ENCODE data around the gene ANKRD29. TPM values are rescaled to one million over a fixed set of nuclear protein-coding genes. Genes with fewer than 3 reads are reported as not detected.

ANKRD29 gene
- total RNA-seq, 2 experiments from 2014 or later, result not detected

DNA sequence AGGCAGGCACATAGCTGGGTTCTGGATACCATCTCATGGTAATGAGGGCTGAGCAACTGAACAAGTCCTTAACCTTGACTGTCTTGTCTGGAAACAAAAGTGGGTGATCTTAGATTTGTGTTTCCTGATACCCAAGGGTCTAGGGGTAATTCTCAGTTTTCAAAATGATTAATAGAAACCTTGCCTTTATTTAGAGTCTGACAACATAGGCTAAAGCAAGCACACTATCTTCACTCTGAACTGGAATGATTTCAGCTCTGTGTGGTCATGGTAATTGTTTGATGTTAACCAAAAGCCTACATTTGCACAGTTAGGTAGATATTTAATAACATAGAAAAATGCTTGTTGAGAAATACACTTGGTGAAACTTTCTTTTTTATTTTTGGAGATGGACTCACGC lies 19.8 kb upstream of the ANKRD29 start:
- H3K4me3 Mint-ChIP-seq, result no peak overlapping the region
- peaks cover 32% of the 10 kb centered on the region for H3K27me3 Mint-ChIP-seq
- no peaks in the 10 kb centered on the region for H3K36me3 Mint-ChIP-seq (ENCODE audit: low read depth)
- no peak overlapping the region for H3K27ac Mint-ChIP-seq
- ChIA-PET CTCF (interaction anchor here (0.9 kb wide), 1 partner anchor 46 kb away, joined by 3 read pairs; no protein-coding TSS in a partner anchor), POLR2A (interaction anchor here (0.5 kb wide), 1 partner anchor 65 kb away, joined by 3 read pairs; no protein-coding TSS in a partner anchor)
- intact Hi-C loops (cut with micrococcal nuclease), result no loop called here
- DNase-seq (no peak), ATAC-seq (no peak)
- no peaks in the 10 kb centered on the region for H3K4me1 Mint-ChIP-seq (ENCODE audit: low read depth)
- H3K9me3 Mint-ChIP-seq, result peaks cover 1% of the 10 kb centered on the region
- TF ChIP-seq, protein P1, sequence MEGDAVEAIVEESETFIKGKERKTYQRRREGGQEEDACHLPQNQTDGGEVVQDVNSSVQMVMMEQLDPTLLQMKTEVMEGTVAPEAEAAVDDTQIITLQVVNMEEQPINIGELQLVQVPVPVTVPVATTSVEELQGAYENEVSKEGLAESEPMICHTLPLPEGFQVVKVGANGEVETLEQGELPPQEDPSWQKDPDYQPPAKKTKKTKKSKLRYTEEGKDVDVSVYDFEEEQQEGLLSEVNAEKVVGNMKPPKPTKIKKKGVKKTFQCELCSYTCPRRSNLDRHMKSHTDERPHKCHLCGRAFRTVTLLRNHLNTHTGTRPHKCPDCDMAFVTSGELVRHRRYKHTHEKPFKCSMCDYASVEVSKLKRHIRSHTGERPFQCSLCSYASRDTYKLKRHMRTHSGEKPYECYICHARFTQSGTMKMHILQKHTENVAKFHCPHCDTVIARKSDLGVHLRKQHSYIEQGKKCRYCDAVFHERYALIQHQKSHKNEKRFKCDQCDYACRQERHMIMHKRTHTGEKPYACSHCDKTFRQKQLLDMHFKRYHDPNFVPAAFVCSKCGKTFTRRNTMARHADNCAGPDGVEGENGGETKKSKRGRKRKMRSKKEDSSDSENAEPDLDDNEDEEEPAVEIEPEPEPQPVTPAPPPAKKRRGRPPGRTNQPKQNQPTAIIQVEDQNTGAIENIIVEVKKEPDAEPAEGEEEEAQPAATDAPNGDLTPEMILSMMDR (IDR thresholded peaks at IDR 0.05), result no peak

DNA sequence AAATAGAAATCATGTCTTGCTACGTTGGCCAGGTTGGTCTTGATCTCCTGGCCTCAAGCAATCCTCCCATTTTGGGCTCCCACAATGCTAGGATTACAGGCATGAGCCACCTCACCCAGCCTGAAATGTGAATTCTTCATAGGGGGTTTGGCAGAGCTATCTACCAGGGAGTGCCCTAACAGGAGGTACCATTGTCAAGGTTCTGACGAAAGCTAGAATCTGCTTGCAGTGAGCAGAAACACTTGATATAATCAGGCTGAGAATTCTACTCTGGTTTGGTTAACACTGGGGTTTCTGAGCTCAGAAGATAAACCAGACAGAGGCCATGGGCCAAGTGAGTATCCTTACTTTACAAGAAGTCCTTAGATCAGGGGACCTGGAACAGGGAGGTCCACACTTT lies 19.3 kb upstream of the ANKRD29 start:
- Mint-ChIP-seq H3K27me3 (peaks cover 31% of the 10 kb centered on the region), H3K4me3 (no peak overlapping the region), H3K9me3 (peaks cover 1% of the 10 kb centered on the region), H3K36me3 (ENCODE audit: low read depth) (no peaks in the 10 kb centered on the region), H3K27ac (no peak overlapping the region), H3K4me1 (ENCODE audit: low read depth) (no peaks in the 10 kb centered on the region)
- TF ChIP-seq, protein P1 (IDR thresholded peaks at IDR 0.05), result no peak
- intact Hi-C loops (cut with micrococcal nuclease), result no loop called here
- POLR2A ChIA-PET, result no interaction called here
- ATAC-seq (no peak), DNase-seq (no peak)
- CTCF ChIA-PET, result interaction anchor here (0.9 kb wide), 1 partner anchor 47 kb away, joined by 3 read pairs; no protein-coding TSS in a partner anchor

DNA sequence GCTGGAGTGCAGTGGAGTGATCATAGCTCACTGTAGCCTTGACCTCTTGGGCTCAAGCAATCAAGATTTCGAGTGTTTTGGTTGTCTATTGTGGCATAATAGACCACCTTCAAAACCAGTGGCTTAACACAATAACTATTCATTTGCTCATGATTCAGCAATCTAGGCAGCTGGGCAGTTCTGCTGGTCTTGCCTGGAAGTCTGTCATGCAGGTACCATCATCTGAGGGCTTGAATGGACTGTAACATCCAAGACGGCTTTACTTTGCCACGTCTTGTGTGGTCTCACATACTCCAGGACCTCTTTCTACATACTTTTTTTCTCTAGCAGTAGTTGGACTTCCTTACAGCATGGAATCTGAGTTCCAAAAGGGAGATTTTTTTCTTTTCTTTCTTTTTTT lies 13.2 kb upstream of the ANKRD29 start:
- CTCF ChIA-PET, result no interaction called here
- H3K9me3 Mint-ChIP-seq, result no peaks in the 10 kb centered on the region

DNA sequence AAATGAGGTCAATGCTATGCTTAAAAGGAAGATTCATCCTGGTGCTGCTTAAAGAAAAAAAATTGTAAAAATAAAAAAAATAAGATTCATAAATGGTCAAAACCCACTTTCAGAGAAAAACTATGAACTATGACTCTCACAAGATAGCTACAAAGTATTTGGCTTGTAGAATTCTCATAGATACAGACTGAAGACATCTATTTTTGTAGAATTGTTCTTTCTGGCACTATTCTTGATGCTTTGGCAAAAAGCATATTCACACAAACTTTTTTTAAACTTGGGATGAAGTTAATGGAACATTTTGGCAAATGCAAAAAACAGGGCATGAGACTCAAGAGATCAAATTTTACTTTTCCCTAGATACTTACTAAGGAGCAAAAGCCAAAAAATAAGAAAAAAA lies 12.5 kb upstream of the ANKRD29 start:
- CTCF ChIA-PET, result no interaction called here
- no peaks in the 10 kb centered on the region for H3K9me3 Mint-ChIP-seq
- H3K36me3 Mint-ChIP-seq (ENCODE audit: low read depth), result no peaks in the 10 kb centered on the region
- H3K27me3 Mint-ChIP-seq, result peaks cover 14% of the 10 kb centered on the region
- POLR2A ChIA-PET, result no interaction called here
- H3K4me1 Mint-ChIP-seq (ENCODE audit: low read depth), result peaks cover 11% of the 10 kb centered on the region
- no peak overlapping the region for H3K4me3 Mint-ChIP-seq
- TF ChIP-seq, protein P1 (IDR thresholded peaks at IDR 0.05), result no peak
- H3K27ac Mint-ChIP-seq, result no peak overlapping the region
- DNase-seq (no peak), ATAC-seq (no peak)
- intact Hi-C loops (cut with micrococcal nuclease), result no loop called here

More for the DNA sequence above, 13.2 kb upstream of the ANKRD29 start:
- Mint-ChIP-seq H3K27ac (no peak overlapping the region), H3K4me3 (no peak overlapping the region), H3K27me3 (peaks cover 18% of the 10 kb centered on the region), H3K36me3 (ENCODE audit: low read depth) (no peaks in the 10 kb centered on the region), H3K4me1 (ENCODE audit: low read depth) (peaks cover 11% of the 10 kb centered on the region)
- POLR2A ChIA-PET, result no interaction called here
- TF ChIP-seq, protein P1 (IDR thresholded peaks at IDR 0.05), result no peak
- no peak for ATAC-seq
- intact Hi-C loops (cut with micrococcal nuclease), result no loop called here
- no peak for DNase-seq

DNA sequence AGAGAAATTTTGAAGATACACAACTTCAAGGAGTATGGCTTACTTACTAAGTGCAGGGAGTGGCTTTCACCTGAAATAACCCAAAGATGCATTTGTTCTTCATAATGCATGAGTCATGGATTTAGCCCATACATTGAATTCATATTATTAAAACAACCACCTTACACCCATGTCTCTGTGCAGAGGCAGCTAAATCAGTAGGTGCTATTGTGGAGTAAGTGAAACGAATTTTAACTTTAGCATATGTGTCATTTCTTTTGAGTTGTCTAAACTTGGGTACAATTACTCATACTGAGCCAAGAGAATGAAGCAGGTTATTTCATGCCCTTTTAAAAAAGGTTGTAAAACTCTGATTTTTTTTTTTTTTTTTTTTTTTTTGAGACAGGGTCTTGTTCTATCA lies 11.0 kb upstream of the ANKRD29 start:
- ATAC-seq, result peak; percentile 90
- CTCF ChIA-PET, result no interaction called here
- intact Hi-C loops (cut with micrococcal nuclease), result no loop called here

More for the DNA sequence above, 11.0 kb upstream of the ANKRD29 start:
- peaks cover 11% of the 10 kb centered on the region for H3K4me1 Mint-ChIP-seq (ENCODE audit: low read depth)
- DNase-seq, result no peak
- no peak overlapping the region for H3K27ac Mint-ChIP-seq
- H3K36me3 Mint-ChIP-seq (ENCODE audit: low read depth), result no peaks in the 10 kb centered on the region
- no peaks in the 10 kb centered on the region for H3K9me3 Mint-ChIP-seq
- peaks cover 9% of the 10 kb centered on the region for H3K27me3 Mint-ChIP-seq
- H3K4me3 Mint-ChIP-seq, result no peak overlapping the region
- POLR2A ChIA-PET, result no interaction called here
- TF ChIP-seq, protein P1 (IDR thresholded peaks at IDR 0.05), result no peak
